ENCODE measurements around the gene ERC1. TPM values are rescaled to one million over a fixed set of nuclear protein-coding genes. Genes with fewer than 3 reads are reported as not detected.

Gene ERC1
- total and polyA plus RNA-seq, 2 donors (not counting 3 experiments of a cell fraction or from before 2014, with no cell fraction given) = 11.7 to 66.1 TPM

DNA sequence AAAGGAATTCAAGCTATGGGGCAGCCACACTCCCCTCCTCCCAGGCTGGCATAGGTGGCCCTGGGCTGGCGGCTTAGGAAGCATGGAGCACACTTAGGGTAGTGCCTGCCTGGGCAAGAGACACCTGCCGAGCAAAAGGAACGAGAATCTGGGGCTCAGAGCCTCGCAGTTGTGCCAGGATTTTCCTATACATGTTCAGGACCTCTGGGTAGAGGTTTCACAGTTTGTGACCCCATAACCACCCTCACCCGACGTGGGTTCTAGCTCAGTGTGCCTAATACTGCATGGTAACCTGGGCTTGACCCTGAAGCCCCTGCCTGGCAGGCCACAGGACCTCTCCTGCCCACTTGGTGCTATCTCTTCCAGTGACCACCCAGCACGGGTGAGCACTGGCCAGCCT is 503.8 kb downstream of the ERC1 start:
- DNase-seq (ENCODE audit: low read depth, low spot score) = no peak
- Histone ChIP-seq H3K9me3 (replicated peaks; ENCODE audit: control insufficient read depth, insufficient read depth, low read length) (no peaks in the 10 kb centered on the region), H3K9me1 (replicated peaks; ENCODE audit: control insufficient read depth, extremely low read depth, insufficient read depth, low read length) (no peaks in the 10 kb centered on the region), H2AFZ (ENCODE audit: low read depth, low read length) (no peak overlapping the region), H3K4me1 (ENCODE audit: control insufficient read depth, extremely low read depth, insufficient read depth, low read length) (no peaks in the 10 kb centered on the region), H3K4me3 (replicated peaks in 1 of 3; ENCODE audit: insufficient read depth in 1 of 3, low read depth in 1 of 3, low read length in 3 of 3) (no peak overlapping the region), H3K9ac (replicated peaks; ENCODE audit: extremely low read depth, insufficient read depth, low read length) (no peak overlapping the region), H3K27ac (ENCODE audit: insufficient read depth, low read depth, low read length) (no peak overlapping the region), H4K20me1 (replicated peaks; ENCODE audit: control insufficient read depth, extremely low read depth, insufficient read depth, low read length) (no peaks in the 10 kb centered on the region), H3K4me2 (ENCODE audit: insufficient read depth, low read length) (no peak overlapping the region), H3K79me2 (ENCODE audit: control insufficient read depth, insufficient read depth, low read length) (no peaks in the 10 kb centered on the region), H3K36me3 (ENCODE audit: control insufficient read depth in 2 of 2, extremely low read depth in 1 of 2, insufficient read depth in 2 of 2, low read length in 2 of 2) (peaks cover 0 to 10% of the 10 kb centered on the region in 2 experiments), H3K27me3 (ENCODE audit: control insufficient read depth in 2 of 2, insufficient read depth in 2 of 2, low read length in 2 of 2) (no peaks in the 10 kb centered on the region)
- ChIA-PET POLR2A (no interaction called here), CTCF (interaction anchor here (1.2 kb wide), 1 partner anchor 9 kb away, joined by 3 read pairs; no protein-coding TSS in a partner anchor)
- dilution Hi-C loops (cut with MboI; ENCODE audit: extremely low pct_ligation_motif_present, low sequenced_read_pairs) (no loop called here), intact Hi-C loops (cut with micrococcal nuclease) (no loop called here)
- no peak for FAIRE-seq
- TF ChIP-seq POLR2AphosphoS5 (IDR thresholded peaks at IDR 0.05; ENCODE audit: insufficient read depth, low read depth, low read length) = no peak
- TF ChIP-seq MYC (IDR thresholded peaks at IDR 0.05; ENCODE audit: low read depth, low read length) = no peak
- no peak for TF ChIP-seq FOS (IDR thresholded peaks at IDR 0.05; ENCODE audit: borderline replicate concordance, insufficient read depth, low read length)
- no peak for TF ChIP-seq MAX (IDR thresholded peaks at IDR 0.05; ENCODE audit: insufficient read depth, insufficient read length)
- no peak for TF ChIP-seq EZH2 (IDR thresholded peaks at IDR 0.05; ENCODE audit: borderline replicate concordance, low read depth, low read length, severe bottlenecking)
- TF ChIP-seq POLR2A (IDR thresholded peaks at IDR 0.05; ENCODE audit: low read depth, low read length) = no peak
- TF ChIP-seq CTCF (IDR thresholded peaks at IDR 0.05; ENCODE audit: extremely low read depth in 1 of 2, insufficient read depth in 1 of 2, low read depth in 1 of 2, low read length in 2 of 2) = no peak
- no peak for TF ChIP-seq JUN (IDR thresholded peaks at IDR 0.05; ENCODE audit: borderline replicate concordance, insufficient read depth, insufficient read length, low read depth)
- TF ChIP-seq GATA2 (IDR thresholded peaks at IDR 0.05; ENCODE audit: insufficient read depth, insufficient read length, low read depth, low read length) = no peak
- no TSS peak for BruUV-seq (replicated peaks)
